ENCODE measurements around the gene HBEGF. TPM values are rescaled to one million over a fixed set of nuclear protein-coding genes. Genes with fewer than 3 reads are reported as not detected.
A peak's percentile ranks its signal among the peaks of the same experiment; 100 is the strongest.

Gene HBEGF
- total and polyA plus RNA-seq, 4 donors = 0.60 to 1.0 (median 0.78) TPM

GRCh38 chr5:140363631-140364471 is 17.4 kb upstream of the HBEGF start:
- Histone ChIP-seq H3K36me3 (ENCODE audit: control insufficient read depth in 4 of 4, insufficient read depth in 3 of 4, low read depth in 1 of 4, low read length in 3 of 4) (no peaks in the 10 kb centered on the region), H3K4me3 (ENCODE audit: low read depth in 1 of 3, low read length in 3 of 3) (peak overlapping the region in 2 of 3 donors; percentile 13 to 32), H3K9ac (ENCODE audit: low read depth in 1 of 2, low read length in 2 of 2) (no peak overlapping the region), H3K27ac (ENCODE audit: low read depth in 1 of 2, low read length in 2 of 2) (no peak overlapping the region), H3K27me3 (ENCODE audit: control insufficient read depth in 4 of 4, insufficient read depth in 4 of 4, low read length in 3 of 4) (no peaks in the 10 kb centered on the region), H3K4me1 (ENCODE audit: control insufficient read depth in 4 of 4, insufficient read depth in 4 of 4, low read length in 3 of 4) (peaks cover 2 to 9% (median 4%) of the 10 kb centered on the region in 4 donors), H3K9me3 (ENCODE audit: control insufficient read depth in 4 of 4, low read length in 3 of 4) (no peaks in the 10 kb centered on the region)
- WGBS = 66% methylated on average over 20 of the region's 20 CpGs
- TF ChIP-seq, protein P1, sequence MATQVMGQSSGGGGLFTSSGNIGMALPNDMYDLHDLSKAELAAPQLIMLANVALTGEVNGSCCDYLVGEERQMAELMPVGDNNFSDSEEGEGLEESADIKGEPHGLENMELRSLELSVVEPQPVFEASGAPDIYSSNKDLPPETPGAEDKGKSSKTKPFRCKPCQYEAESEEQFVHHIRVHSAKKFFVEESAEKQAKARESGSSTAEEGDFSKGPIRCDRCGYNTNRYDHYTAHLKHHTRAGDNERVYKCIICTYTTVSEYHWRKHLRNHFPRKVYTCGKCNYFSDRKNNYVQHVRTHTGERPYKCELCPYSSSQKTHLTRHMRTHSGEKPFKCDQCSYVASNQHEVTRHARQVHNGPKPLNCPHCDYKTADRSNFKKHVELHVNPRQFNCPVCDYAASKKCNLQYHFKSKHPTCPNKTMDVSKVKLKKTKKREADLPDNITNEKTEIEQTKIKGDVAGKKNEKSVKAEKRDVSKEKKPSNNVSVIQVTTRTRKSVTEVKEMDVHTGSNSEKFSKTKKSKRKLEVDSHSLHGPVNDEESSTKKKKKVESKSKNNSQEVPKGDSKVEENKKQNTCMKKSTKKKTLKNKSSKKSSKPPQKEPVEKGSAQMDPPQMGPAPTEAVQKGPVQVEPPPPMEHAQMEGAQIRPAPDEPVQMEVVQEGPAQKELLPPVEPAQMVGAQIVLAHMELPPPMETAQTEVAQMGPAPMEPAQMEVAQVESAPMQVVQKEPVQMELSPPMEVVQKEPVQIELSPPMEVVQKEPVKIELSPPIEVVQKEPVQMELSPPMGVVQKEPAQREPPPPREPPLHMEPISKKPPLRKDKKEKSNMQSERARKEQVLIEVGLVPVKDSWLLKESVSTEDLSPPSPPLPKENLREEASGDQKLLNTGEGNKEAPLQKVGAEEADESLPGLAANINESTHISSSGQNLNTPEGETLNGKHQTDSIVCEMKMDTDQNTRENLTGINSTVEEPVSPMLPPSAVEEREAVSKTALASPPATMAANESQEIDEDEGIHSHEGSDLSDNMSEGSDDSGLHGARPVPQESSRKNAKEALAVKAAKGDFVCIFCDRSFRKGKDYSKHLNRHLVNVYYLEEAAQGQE (IDR thresholded peaks at IDR 0.05) = no peak
- TF ChIP-seq GABPA (IDR thresholded peaks at IDR 0.05 in 1 of 2, conservative IDR thresholded peaks at IDR 0.05 in 1 of 2) (no peak), SP1 (IDR thresholded peaks at IDR 0.05) (no peak), NR2F2 (IDR thresholded peaks at IDR 0.05) (no peak), HNF4G (IDR thresholded peaks at IDR 0.05) (no peak), RAD21 (IDR thresholded peaks at IDR 0.05) (no peak), ZBTB33 (IDR thresholded peaks at IDR 0.05) (no peak), TAF1 (conservative IDR thresholded peaks at IDR 0.05) (no peak), EGR1 (IDR thresholded peaks at IDR 0.05; ENCODE audit: low read depth in 2 of 2) (no peak), MAX (IDR thresholded peaks at IDR 0.05) (no peak), FOXA2 (IDR thresholded peaks at IDR 0.05) (no peak), JUND (IDR thresholded peaks at IDR 0.05) (no peak), FOXA1 (IDR thresholded peaks at IDR 0.05) (no peak), ATF3 (IDR thresholded peaks at IDR 0.05) (no peak)
- TF ChIP-seq, protein P2, sequence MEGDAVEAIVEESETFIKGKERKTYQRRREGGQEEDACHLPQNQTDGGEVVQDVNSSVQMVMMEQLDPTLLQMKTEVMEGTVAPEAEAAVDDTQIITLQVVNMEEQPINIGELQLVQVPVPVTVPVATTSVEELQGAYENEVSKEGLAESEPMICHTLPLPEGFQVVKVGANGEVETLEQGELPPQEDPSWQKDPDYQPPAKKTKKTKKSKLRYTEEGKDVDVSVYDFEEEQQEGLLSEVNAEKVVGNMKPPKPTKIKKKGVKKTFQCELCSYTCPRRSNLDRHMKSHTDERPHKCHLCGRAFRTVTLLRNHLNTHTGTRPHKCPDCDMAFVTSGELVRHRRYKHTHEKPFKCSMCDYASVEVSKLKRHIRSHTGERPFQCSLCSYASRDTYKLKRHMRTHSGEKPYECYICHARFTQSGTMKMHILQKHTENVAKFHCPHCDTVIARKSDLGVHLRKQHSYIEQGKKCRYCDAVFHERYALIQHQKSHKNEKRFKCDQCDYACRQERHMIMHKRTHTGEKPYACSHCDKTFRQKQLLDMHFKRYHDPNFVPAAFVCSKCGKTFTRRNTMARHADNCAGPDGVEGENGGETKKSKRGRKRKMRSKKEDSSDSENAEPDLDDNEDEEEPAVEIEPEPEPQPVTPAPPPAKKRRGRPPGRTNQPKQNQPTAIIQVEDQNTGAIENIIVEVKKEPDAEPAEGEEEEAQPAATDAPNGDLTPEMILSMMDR (IDR thresholded peaks at IDR 0.05; ENCODE audit: low read depth, low read length, missing input control) = no peak
- no peak for DNase-seq (ENCODE audit: low spot score)

All from liver (tissue), 9 donors.